GM23338 (cell line): ENCODE data around the gene UNC45A. TPM values are rescaled to one million over a fixed set of nuclear protein-coding genes. Genes with fewer than 3 reads are reported as not detected.
A peak's percentile ranks its signal among the peaks of the same experiment; 100 is the strongest.

ENCODE experiments used
- ATAC-seq: fragments of 200-7000 bp; cut with Tn5 transposase; 3 replicates; pipeline ENCODE4 v1.9.1; 2020
- DNase-seq: peaks from one replicate; pipeline ENCODE4 v3.0.0-alpha.2; 2015; ENCODE audit warnings: low spot score
- H2AFZ ChIP-seq: fragments of 200-600 bp; sonication (generic); 2 replicates; pipeline ENCODE4 v1.8.0; 2016; ENCODE audit warnings: antibody characterized with exemption, mild to moderate bottlenecking, moderate library complexity
- H3F3A ChIP-seq: fragments of 200-600 bp; sonication (generic); replicated peaks from 2 replicates; pipeline ENCODE4 v1.8.0; 2017; ENCODE audit warnings: antibody characterized with exemption, mixed run types, low read depth
- H3K27ac ChIP-seq: fragments of 200-600 bp; sonication (generic); 2 replicates; pipeline ENCODE4 v1.6.1; 2016; ENCODE audit warnings: low read depth
- H3K27me3 ChIP-seq: fragments of 200-600 bp; sonication (generic); 2 replicates; pipeline ENCODE4 v1.8.0; 2016; ENCODE audit warnings: mild to moderate bottlenecking, mixed run types, moderate library complexity; ENCODE audit not compliant: insufficient read depth
- H3K36me3 ChIP-seq: fragments of 200-600 bp; sonication (generic); 2 replicates; pipeline ENCODE4 v1.8.0; 2016; ENCODE audit warnings: mild to moderate bottlenecking; ENCODE audit not compliant: insufficient read depth
- H3K4me1 ChIP-seq: fragments of 200-600 bp; sonication (generic); 2 replicates; pipeline ENCODE4 v1.8.0; 2016; ENCODE audit warnings: mild to moderate bottlenecking, moderate library complexity; ENCODE audit not compliant: insufficient read depth
- H3K4me2 ChIP-seq: fragments of 200-600 bp; sonication (generic); 2 replicates; pipeline ENCODE4 v1.7.1; 2017; ENCODE audit warnings: mixed run types
- H3K4me3 ChIP-seq: fragments of 200-600 bp; sonication (generic); 2 replicates; pipeline ENCODE4 v1.6.1; 2016; ENCODE audit warnings: mixed run types
- H3K79me2 ChIP-seq: fragments of 200-600 bp; sonication (generic); replicated peaks from 2 replicates; pipeline ENCODE4 v1.8.0; 2017; ENCODE audit warnings: mild to moderate bottlenecking; ENCODE audit not compliant: insufficient read depth
- H3K9me2 ChIP-seq: fragments of 200-600 bp; sonication (generic); 2 replicates; pipeline ENCODE4 v1.8.0; 2017; ENCODE audit not compliant: insufficient read depth
- H4K20me1 ChIP-seq: fragments of 200-600 bp; sonication (generic); replicated peaks from 2 replicates; pipeline ENCODE4 v1.8.0; 2017; ENCODE audit warnings: mild to moderate bottlenecking; ENCODE audit not compliant: insufficient read depth
- H3K27ac Mint-ChIP-seq: 2 replicates; pipeline ENCODE4 v1.8.0; 2020; ENCODE audit warnings: inconsistent platforms, mild to moderate bottlenecking, moderate library complexity, mixed read lengths
- H3K27me3 Mint-ChIP-seq: 3 replicates; pipeline ENCODE4 v1.8.0; 2022; ENCODE audit warnings: low read depth, mild to moderate bottlenecking, moderate library complexity, mixed read lengths, inconsistent platforms; ENCODE audit not compliant: insufficient read depth, poor library complexity
- H3K36me3 Mint-ChIP-seq: 3 replicates; pipeline ENCODE4 v1.8.0; 2021; ENCODE audit warnings: low read depth, mild to moderate bottlenecking, inconsistent platforms, moderate library complexity, mixed read lengths
- H3K4me1 Mint-ChIP-seq: 3 replicates; pipeline ENCODE4 v1.8.0; 2020; ENCODE audit warnings: mild to moderate bottlenecking, inconsistent platforms, mixed read lengths
- H3K4me3 Mint-ChIP-seq: 3 replicates; pipeline ENCODE4 v1.8.0; 2021; ENCODE audit warnings: moderate library complexity, mild to moderate bottlenecking, inconsistent platforms, mixed read lengths
- H3K9me3 Mint-ChIP-seq: 3 replicates; pipeline ENCODE4 v1.8.0; 2020; ENCODE audit warnings: moderate library complexity, mild to moderate bottlenecking, inconsistent platforms, mixed read lengths
- CREB1 ChIP-seq: fragments of 250-450 bp; sonication (Bioruptor Pico); IDR thresholded peaks from 2 replicates; pipeline ENCODE4 v1.5.0; 2020; ENCODE audit warnings: low read depth, mild to moderate bottlenecking, moderate library complexity
- ETS1 ChIP-seq: IDR thresholded peaks from 2 replicates; pipeline ENCODE4 v1.6.1; 2016; ENCODE audit warnings: antibody characterized with exemption
- REST ChIP-seq: IDR thresholded peaks from one replicate; pipeline ENCODE4 v1.6.1; 2018; ENCODE audit warnings: antibody characterized with exemption; ENCODE audit not compliant: unreplicated experiment
- STAT1 ChIP-seq: IDR thresholded peaks from one replicate; pipeline ENCODE4 v1.6.1; 2016; ENCODE audit warnings: antibody characterized with exemption; ENCODE audit not compliant: unreplicated experiment
- ZNF331 ChIP-seq: fragments of 250-450 bp; sonication (Bioruptor Pico); IDR thresholded peaks from 2 replicates; pipeline ENCODE4 v1.5.0; 2020; ENCODE audit warnings: low read depth, mild to moderate bottlenecking, moderate library complexity
- ZNF462 ChIP-seq: fragments of 250-450 bp; sonication (Bioruptor Pico); IDR thresholded peaks from 2 replicates; pipeline ENCODE4 v1.5.0; 2020; ENCODE audit warnings: mild to moderate bottlenecking, moderate library complexity
- polyA plus RNA-seq: library from polyadenylated mRNA; unstranded; fragments of >200 nt; fragmentation: Nextera tagmentation; extraction: Ambion mirVana; gene quantifications from 2 replicates; pipeline ENCODE4 v1.2.1, GENCODE V29; 2016
- total RNA-seq: library from RNA; depleted of rRNA; stranded (reverse); fragments of >200 nt; shearing (Covaris generic); gene quantifications from 2 replicates; pipeline ENCODE4 v1.2.3, GENCODE V29; 2014

The UNC45A gene
- total and polyA plus RNA-seq, 2 experiments from 2014 or later = 40.2 to 86.8 TPM

GRCh38 chr15:90932660-90932991 lies 2.5 kb upstream of the UNC45A start:
- Mint-ChIP-seq H3K9me3 (no peaks in the 10 kb centered on the region), H3K4me1 (peaks cover 29% of the 10 kb centered on the region), H3K36me3 (peaks cover 7% of the 10 kb centered on the region; the same call in 2 of the 3 replicates), H3K27ac (no peak overlapping the region; the same call in 1 of the 2 replicates), H3K4me3 (peak overlapping the region; percentile 97; the same call in 2 of the 3 replicates), H3K27me3 (peaks cover 16% of the 10 kb centered on the region)
- H3K36me3 ChIP-seq = peaks cover 7% of the 10 kb centered on the region; the same call in 1 of the 2 replicates
- H3F3A ChIP-seq = peaks cover 6% of the 10 kb centered on the region; the same call in 1 of the 2 replicates
- no peaks in the 10 kb centered on the region; the same call in 1 of the 2 replicates for H4K20me1 ChIP-seq
- no peak overlapping the region for H3K27ac ChIP-seq
- DNase-seq (no peak), ATAC-seq (no peak)
- no peaks in the 10 kb centered on the region for H3K9me2 ChIP-seq
- no peaks in the 10 kb centered on the region; the same call in 1 of the 2 replicates for H3K79me2 ChIP-seq
- H3K27me3 ChIP-seq = peaks cover 10% of the 10 kb centered on the region; the same call in 1 of the 2 replicates
- TF ChIP-seq REST (peak; percentile 12), STAT1 (no peak), CREB1 (CRISPR knock-in tag) (no peak), ETS1 (no peak), ZNF462 (CRISPR knock-in tag) (no peak), ZNF331 (CRISPR knock-in tag) (no peak)
- H3K4me1 ChIP-seq = peaks cover 23% of the 10 kb centered on the region
- H3K4me2 ChIP-seq = peak overlapping the region; percentile 97
- H2AFZ ChIP-seq = peak overlapping the region; percentile 94; the same call in 1 of the 2 replicates
- H3K4me3 ChIP-seq = peak overlapping the region; percentile 94; the same call in 1 of the 2 replicates
